K562 (cell line): Measurements from ENCODE around the gene CABP2. TPM values are rescaled to one million over a fixed set of nuclear protein-coding genes. Genes with fewer than 3 reads are reported as not detected.

ENCODE experiments used
- ASH1L ChIP-seq: fragments of 450-650 bp; IDR thresholded peaks from 2 replicates; pipeline ENCODE4 v1.6.1; 2018; ENCODE audit warnings: borderline replicate concordance, mild to moderate bottlenecking, low read depth; ENCODE audit not compliant: partially characterized antibody
- BRD9 ChIP-seq: fragments of 450-650 bp; IDR thresholded peaks from 2 replicates; pipeline ENCODE4 v1.6.1; 2018; ENCODE audit warnings: low read depth; ENCODE audit not compliant: partially characterized antibody
- MBD2 ChIP-seq: sonication (generic); IDR thresholded peaks from 2 replicates; pipeline ENCODE4 v1.6.1; 2016; ENCODE audit warnings: low read depth, borderline replicate concordance
- MGA ChIP-seq: fragments of 450-650 bp; IDR thresholded peaks from 2 replicates; pipeline ENCODE4 v1.6.1; 2016; ENCODE audit warnings: mild to moderate bottlenecking, moderate library complexity
- MLLT1 ChIP-seq, 2 experiments: fragments of 450-650 bp; IDR thresholded peaks; 2 replicates each; pipeline ENCODE4 v1.6.1; 2016
- RBM15 ChIP-seq: fragments of 200-400 bp; formaldehyde crosslinking; IDR thresholded peaks from 2 replicates; pipeline ENCODE4 v1.6.1; 2018; ENCODE audit warnings: mild to moderate bottlenecking, low read length, moderate library complexity; ENCODE audit not compliant: insufficient read depth
- TAF7 ChIP-seq: fragments of 450-650 bp; IDR thresholded peaks from 2 replicates; pipeline ENCODE4 v1.6.1; 2016; ENCODE audit warnings: missing genetic modification characterization, missing compliant biosample characterization
- TEAD2 ChIP-seq: fragments of 450-650 bp; IDR thresholded peaks from 2 replicates; pipeline ENCODE4 v1.6.1; 2016; ENCODE audit warnings: missing genetic modification characterization, control low read depth, missing compliant biosample characterization
- TRIM25 ChIP-seq: fragments of 450-650 bp; IDR thresholded peaks from 2 replicates; pipeline ENCODE4 v1.7.0; 2016; ENCODE audit warnings: borderline replicate concordance
- ZNF444 ChIP-seq: fragments of 250-450 bp; sonication (Bioruptor Pico); IDR thresholded peaks from 2 replicates; pipeline ENCODE4 v1.4.0; 2020; ENCODE audit warnings: mild to moderate bottlenecking, moderate library complexity
- ZNF445 ChIP-seq: fragments of 250-450 bp; sonication (Bioruptor Pico); IDR thresholded peaks from 2 replicates; pipeline ENCODE4 v1.4.0; 2020; ENCODE audit warnings: low read depth, mild to moderate bottlenecking, moderate library complexity
- ZNF766 ChIP-seq: fragments of 200-800 bp; sonication (Bioruptor generic); conservative IDR thresholded peaks from 2 replicates; pipeline ENCODE4 v1.6.1; 2016; ENCODE audit warnings: missing genetic modification characterization, missing compliant biosample characterization
- ZNF785 ChIP-seq: fragments of 250-450 bp; sonication (Bioruptor Pico); IDR thresholded peaks from 2 replicates; pipeline ENCODE4 v1.4.0; 2020; ENCODE audit warnings: mild to moderate bottlenecking
- polyA plus RNA-seq, 8 experiments: library from polyadenylated mRNA; depleted of rRNA in 4 of 8; stranded (reverse) in 5 of 8; unstranded in 3 of 8; fragments of >200 nt; fragmentation: Nextera tagmentation in 2 of 8; fragmentation: Illumina TruSeq in 1 of 8; extraction: Ambion mirVana in 2 of 8; extraction: Trizol in 1 of 8; gene quantifications; 2 replicates each; pipeline versions ENCODE4 v1.2.1 to v1.2.3, GENCODE V29; 2011 to 2014; ENCODE audit warnings: inconsistent platforms in 1 of 8, missing spikeins in 1 of 8
- total RNA-seq, 7 experiments: library from RNA; depleted of rRNA in 6 of 7; stranded (reverse); fragments of >200 nt in 6 of 7; fragmentation: Illumina TruSeq in 2 of 7; extraction: Trizol in 2 of 7; gene quantifications; 2 replicates each; pipeline versions ENCODE4 v1.2.1 to v1.2.3, GENCODE V29; 2011 to 2021; ENCODE audit warnings: low replicate concordance in 1 of 7

Gene CABP2
- total and polyA plus RNA-seq, 9 of the 15 experiments (the other 6 are each of a cell fraction or from before 2014, with no cell fraction given) = not detected

GRCh38 chr11:67505605-67506396 is 17.4 kb downstream of the CABP2 start (continued):
- TF ChIP-seq TRIM25 (no peak), ZNF785 (CRISPR knock-in tag) (no peak), RBM15 (no peak), BRD9 (no peak), TEAD2 (no peak), MLLT1 (IDR thresholded peaks at IDR 0.05) (peak in 1 of 2 experiments; percentile 22; a peak in 1 of 4 replicates), MBD2 (no peak), ZNF766 (0 out of 2 replicates have a peak, but pooled peaks have one; percentile 0), MGA (no peak), TAF7 (tag) (no peak), ZNF444 (CRISPR knock-in tag) (no peak), ASH1L (no peak), ZNF445 (CRISPR knock-in tag) (no peak; the same call in 1 of the 2 replicates)
